GM12891 (cell line): ENCODE data around the gene PTPRN2.

Experiments used
- PAX5 ChIP-seq: IDR thresholded peaks from 2 replicates; pipeline ENCODE4 v1.6.1; 2011; ENCODE audit warnings: low read length, moderate library complexity, mild to moderate bottlenecking; ENCODE audit not compliant: insufficient read depth, severe bottlenecking
- POLR2A ChIP-seq: IDR thresholded peaks from 2 replicates; pipeline ENCODE4 v1.6.1; 2011; ENCODE audit warnings: low read depth, low read length, control low read depth
- POLR2AphosphoS5 ChIP-seq: IDR thresholded peaks from 2 replicates; pipeline ENCODE4 v1.6.1; 2011; ENCODE audit warnings: low read depth, low read length, control low read depth
- TAF1 ChIP-seq: IDR thresholded peaks from 2 replicates; pipeline ENCODE4 v1.6.1; 2011; ENCODE audit warnings: low read depth, low read length, control low read depth

DNA sequence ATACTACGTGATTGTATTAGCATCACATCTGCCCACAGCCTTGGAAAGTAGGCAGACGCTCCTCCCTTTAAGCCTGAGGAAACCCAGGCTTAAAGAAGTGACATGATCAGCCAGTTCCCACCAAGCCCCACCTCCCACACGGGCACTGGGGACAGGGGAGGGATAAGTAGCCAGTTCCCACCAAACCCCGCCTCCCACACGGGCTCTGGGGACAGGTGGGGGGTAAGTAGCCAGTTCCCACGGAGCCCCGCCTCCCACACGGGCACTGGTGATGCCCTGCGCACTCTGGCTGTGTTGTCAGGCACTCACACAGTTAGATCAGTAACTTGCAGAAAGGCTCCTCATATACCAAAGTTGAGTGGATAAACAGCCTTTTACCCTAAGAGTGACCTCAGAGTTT lies 606.8 kb downstream of the PTPRN2 start:
- TF ChIP-seq POLR2A (no peak), POLR2AphosphoS5 (no peak), TAF1 (no peak), PAX5 (no peak)
